Fibroblast of the aortic adventitia (primary cell): ENCODE results near the gene ART4. TPM values are rescaled to one million over a fixed set of nuclear protein-coding genes. Genes with fewer than 3 reads are reported as not detected.

Experiments used
- DNase-seq: peaks from one replicate; pipeline ENCODE4 v3.0.0-alpha.2; 2010; ENCODE audit warnings: low read depth
- H3K4me3 ChIP-seq: 2 replicates; pipeline ENCODE4 v1.5.1; 2011; ENCODE audit warnings: low read depth, mild to moderate bottlenecking, control low read depth, low read length, moderate library complexity
- total RNA-seq: library from RNA; depleted of rRNA; stranded (reverse); fragments of >200 nt; gene quantifications from 2 replicates; pipeline ENCODE4 v1.2.3, GENCODE V29; 2012; ENCODE audit warnings: low replicate concordance
- TF ChIP-seq, protein P1 (sequence below): IDR thresholded peaks from 2 replicates; pipeline ENCODE4 v1.5.1; 2011; ENCODE audit warnings: mild to moderate bottlenecking, low read length, control low read depth, inconsistent platforms; ENCODE audit not compliant: insufficient read depth

ART4 gene
- total RNA-seq, 1 donor, result 0.36 TPM

DNA sequence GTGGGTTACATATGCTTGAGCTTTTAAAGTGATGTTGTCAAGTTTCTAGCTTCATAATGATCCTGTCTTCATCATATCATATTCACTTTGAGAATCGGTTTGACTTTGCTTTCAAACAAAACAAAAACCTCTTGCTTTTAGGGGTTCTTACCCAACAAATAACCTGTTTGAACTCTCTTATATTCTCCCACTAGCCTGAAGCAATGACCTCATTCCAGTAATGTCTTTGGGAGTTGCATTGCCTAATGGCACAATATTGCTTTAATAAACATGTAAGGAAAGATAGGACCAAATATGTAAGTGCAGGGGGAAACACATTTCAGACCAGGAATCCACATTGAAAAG lies 67.7 kb downstream of the ART4 start:
- TF ChIP-seq, protein P1, sequence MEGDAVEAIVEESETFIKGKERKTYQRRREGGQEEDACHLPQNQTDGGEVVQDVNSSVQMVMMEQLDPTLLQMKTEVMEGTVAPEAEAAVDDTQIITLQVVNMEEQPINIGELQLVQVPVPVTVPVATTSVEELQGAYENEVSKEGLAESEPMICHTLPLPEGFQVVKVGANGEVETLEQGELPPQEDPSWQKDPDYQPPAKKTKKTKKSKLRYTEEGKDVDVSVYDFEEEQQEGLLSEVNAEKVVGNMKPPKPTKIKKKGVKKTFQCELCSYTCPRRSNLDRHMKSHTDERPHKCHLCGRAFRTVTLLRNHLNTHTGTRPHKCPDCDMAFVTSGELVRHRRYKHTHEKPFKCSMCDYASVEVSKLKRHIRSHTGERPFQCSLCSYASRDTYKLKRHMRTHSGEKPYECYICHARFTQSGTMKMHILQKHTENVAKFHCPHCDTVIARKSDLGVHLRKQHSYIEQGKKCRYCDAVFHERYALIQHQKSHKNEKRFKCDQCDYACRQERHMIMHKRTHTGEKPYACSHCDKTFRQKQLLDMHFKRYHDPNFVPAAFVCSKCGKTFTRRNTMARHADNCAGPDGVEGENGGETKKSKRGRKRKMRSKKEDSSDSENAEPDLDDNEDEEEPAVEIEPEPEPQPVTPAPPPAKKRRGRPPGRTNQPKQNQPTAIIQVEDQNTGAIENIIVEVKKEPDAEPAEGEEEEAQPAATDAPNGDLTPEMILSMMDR, result no peak
- DNase-seq, result no peak
- peak overlapping the region; percentile 86 for H3K4me3 ChIP-seq

Other genes starting within 250 kb of the ART4 start
- not detected in 2 replicates for gene GUCY2C, start 146.9 kb downstream of the ART4 start, total RNA-seq
- gene WBP11, start 40.0 kb downstream of the ART4 start, total RNA-seq, result 6.3 and 15.9 TPM in 2 replicates
- 0.65 and 0.99 TPM in 2 replicates for gene C12orf60, start 39.9 kb downstream of the ART4 start, total RNA-seq
- 0.09 TPM in 1 of 2 replicates, not detected in the other for gene SMCO3, start 29.3 kb downstream of the ART4 start, total RNA-seq
- gene MGP, start 42.3 kb upstream of the ART4 start, total RNA-seq, result 223 and 529 TPM in 2 replicates
- 0.18 TPM in 1 of 2 replicates, not detected in the other for gene ERP27, start 95.0 kb upstream of the ART4 start, total RNA-seq
- 2.4 and 7.2 TPM in 2 replicates for gene ARHGDIB, start 118.1 kb upstream of the ART4 start, total RNA-seq
- not detected in 2 replicates for gene PDE6H, start 129.5 kb upstream of the ART4 start, total RNA-seq